Measurements from ENCODE around the gene SBDS. TPM values are rescaled to one million over a fixed set of nuclear protein-coding genes. Genes with fewer than 3 reads are reported as not detected.

SBDS gene
- total RNA-seq, 4 donors from 2014 or later, result 138 to 199 (median 179) TPM

DNA sequence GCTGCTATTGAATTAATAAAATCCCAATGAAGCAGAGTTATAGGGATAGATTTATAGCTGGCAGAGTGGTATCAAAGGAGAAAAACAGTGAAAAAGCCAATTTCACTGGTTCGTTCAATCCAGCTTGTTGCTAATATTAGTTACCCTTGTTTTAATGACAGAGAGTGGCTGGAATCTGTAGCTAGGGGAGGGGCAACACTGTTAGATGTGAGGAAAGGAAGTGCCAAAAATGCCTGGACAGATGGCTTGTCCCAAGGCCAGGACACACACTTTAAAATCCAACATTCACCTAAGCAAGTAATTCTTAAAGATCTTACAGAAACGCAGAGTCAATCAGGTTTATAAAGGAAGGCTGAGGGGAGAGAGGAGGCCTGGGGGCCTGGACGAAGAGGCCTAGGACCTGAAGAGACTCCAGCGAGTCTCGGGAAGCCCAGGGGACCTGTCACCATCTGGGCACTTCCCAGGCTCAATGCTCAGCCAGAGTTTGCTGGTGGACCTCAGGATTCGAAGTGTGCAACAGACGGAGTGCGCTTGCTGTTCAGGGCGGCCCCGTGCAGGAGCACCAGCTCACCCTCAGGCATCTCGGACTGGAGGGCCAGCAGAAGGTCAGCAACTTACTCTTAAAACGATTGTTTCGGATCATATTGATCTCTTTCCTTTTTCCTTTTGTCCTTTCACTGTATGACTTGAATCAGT lies 37.6 kb downstream of the SBDS start:
- DNase-seq (ENCODE audit: low spot score in 2 of 2), result no peak
- TF ChIP-seq POLR2A (IDR thresholded peaks at IDR 0.05) (no peak), EP300 (IDR thresholded peaks at IDR 0.05) (no peak)
- TF ChIP-seq, protein P1, sequence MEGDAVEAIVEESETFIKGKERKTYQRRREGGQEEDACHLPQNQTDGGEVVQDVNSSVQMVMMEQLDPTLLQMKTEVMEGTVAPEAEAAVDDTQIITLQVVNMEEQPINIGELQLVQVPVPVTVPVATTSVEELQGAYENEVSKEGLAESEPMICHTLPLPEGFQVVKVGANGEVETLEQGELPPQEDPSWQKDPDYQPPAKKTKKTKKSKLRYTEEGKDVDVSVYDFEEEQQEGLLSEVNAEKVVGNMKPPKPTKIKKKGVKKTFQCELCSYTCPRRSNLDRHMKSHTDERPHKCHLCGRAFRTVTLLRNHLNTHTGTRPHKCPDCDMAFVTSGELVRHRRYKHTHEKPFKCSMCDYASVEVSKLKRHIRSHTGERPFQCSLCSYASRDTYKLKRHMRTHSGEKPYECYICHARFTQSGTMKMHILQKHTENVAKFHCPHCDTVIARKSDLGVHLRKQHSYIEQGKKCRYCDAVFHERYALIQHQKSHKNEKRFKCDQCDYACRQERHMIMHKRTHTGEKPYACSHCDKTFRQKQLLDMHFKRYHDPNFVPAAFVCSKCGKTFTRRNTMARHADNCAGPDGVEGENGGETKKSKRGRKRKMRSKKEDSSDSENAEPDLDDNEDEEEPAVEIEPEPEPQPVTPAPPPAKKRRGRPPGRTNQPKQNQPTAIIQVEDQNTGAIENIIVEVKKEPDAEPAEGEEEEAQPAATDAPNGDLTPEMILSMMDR (IDR thresholded peaks at IDR 0.05), result no peak
- H3K4me3 ChIP-seq, result no peak overlapping the region
- H3K27me3 ChIP-seq, result no peaks in the 10 kb centered on the region
- WGBS, 2 donors, result 77 to 86% methylated on average over 13 of the region's 13 CpGs
- H3K36me3 ChIP-seq, result peaks cover 0 to 88% (median 6%) of the 10 kb centered on the region in 3 donors
- H3K9me3 ChIP-seq, result no peaks in the 10 kb centered on the region
- no peak overlapping the region for H3K27ac ChIP-seq
- no peaks in the 10 kb centered on the region for H3K4me1 ChIP-seq

DNA sequence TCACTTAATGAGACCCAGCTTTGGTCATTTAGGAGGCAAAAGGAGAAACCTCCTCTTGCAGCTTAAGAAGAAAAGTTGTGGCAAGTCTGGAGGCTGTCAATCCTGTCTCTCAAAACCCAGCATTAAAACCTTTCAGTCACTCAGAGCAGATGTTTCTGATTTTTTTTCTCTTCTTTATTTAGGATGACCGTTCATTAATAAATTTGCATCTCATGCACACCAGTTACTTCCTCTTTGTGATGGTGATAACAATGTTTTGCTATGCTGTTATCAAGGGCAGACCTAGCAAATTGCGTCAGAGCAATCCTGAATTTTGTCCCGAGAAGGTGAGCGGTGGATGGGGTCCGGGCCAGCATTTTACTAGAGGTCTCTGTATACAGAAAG lies 42.4 kb downstream of the SBDS start:
- Histone ChIP-seq H3K27ac (no peak overlapping the region), H3K36me3 (peaks cover 0 to 98% (median 6%) of the 10 kb centered on the region in 3 donors)
- 89 to 93% methylated on average over 5 of the region's 5 CpGs for WGBS, 2 donors

DNA sequence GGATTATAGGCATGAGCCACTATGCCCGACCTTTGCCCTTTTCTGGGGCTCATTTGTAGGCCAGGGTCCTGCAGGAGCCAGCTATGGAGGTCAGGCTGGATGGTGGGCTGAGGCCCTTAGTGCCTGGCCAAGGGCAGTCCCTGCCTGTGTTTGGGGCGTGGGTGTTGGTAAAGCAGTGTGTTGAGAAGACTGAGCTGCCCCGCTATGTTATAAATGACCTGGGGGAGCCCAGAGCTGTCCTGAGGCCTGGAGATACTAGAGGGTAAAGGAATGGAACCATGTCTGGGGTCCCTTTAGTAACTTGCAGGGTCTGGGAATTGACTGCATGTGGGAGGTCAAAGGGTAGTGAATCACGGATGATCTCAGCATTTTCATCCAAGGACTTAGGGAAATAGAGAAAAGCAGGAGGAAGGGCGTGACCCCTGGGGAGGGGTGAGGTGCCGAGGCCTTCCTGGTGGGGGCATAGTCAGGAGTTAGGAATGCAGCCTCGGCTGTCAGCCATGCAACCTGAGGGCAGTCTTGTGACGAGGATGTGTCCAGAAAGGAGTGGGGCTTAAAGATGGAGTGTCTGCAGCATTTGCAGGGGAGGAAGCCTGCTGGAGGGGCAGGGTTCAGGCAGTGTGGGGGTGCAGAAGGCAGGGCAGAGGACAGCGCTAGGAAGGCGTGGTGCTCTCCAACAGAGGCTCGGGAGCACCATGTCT lies 42.9 kb downstream of the SBDS start:
- 69 to 71% methylated on average over 11 of the region's 11 CpGs for WGBS, 2 donors
- Histone ChIP-seq H3K36me3 (peaks cover 0 to 98% (median 6%) of the 10 kb centered on the region in 3 donors), H3K4me1 (no peaks in the 10 kb centered on the region), H3K4me3 (no peak overlapping the region), H3K27ac (no peak overlapping the region), H3K9me3 (no peaks in the 10 kb centered on the region), H3K27me3 (no peaks in the 10 kb centered on the region)
- no peak for DNase-seq (ENCODE audit: low spot score in 2 of 2)
- TF ChIP-seq, protein P1 (IDR thresholded peaks at IDR 0.05), result no peak
- TF ChIP-seq POLR2A (IDR thresholded peaks at IDR 0.05) (no peak), EP300 (IDR thresholded peaks at IDR 0.05) (no peak)

More for the DNA sequence above, 42.4 kb downstream of the SBDS start:
- TF ChIP-seq EP300 (IDR thresholded peaks at IDR 0.05) (no peak), POLR2A (IDR thresholded peaks at IDR 0.05) (no peak)
- TF ChIP-seq, protein P1 (IDR thresholded peaks at IDR 0.05), result no peak
- no peaks in the 10 kb centered on the region for H3K4me1 ChIP-seq
- H3K9me3 ChIP-seq, result no peaks in the 10 kb centered on the region
- no peak for DNase-seq (ENCODE audit: low spot score in 2 of 2)
- no peaks in the 10 kb centered on the region for H3K27me3 ChIP-seq
- no peak overlapping the region for H3K4me3 ChIP-seq

DNA sequence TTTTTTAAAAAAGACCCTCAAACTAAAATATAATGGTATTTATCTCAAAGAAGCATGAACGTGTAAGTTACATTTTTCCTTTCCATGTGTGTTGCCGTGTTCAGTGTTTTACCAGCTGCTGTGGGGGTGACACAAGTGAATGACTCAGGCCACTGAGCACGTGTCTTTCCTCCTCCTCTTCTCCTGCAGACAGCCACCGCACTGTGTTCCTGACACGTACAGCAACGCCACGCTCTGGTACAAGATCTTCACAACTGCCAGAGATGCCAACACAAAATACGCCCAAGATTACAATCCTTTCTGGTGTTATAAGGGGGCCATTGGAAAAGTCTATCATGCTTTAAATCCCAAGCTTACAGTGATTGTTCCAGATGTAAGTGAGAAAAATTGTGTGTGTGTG lies 44.6 kb downstream of the SBDS start:
- no peaks in the 10 kb centered on the region for H3K4me1 ChIP-seq
- H3K9me3 ChIP-seq, result no peaks in the 10 kb centered on the region
- no peak for DNase-seq (ENCODE audit: low spot score in 2 of 2)
- 86 to 87% methylated on average over 8 of the region's 8 CpGs for WGBS, 2 donors
- TF ChIP-seq, protein P1 (IDR thresholded peaks at IDR 0.05), result no peak
- TF ChIP-seq EP300 (IDR thresholded peaks at IDR 0.05) (no peak), POLR2A (IDR thresholded peaks at IDR 0.05) (no peak)
- H3K27me3 ChIP-seq, result no peaks in the 10 kb centered on the region
- no peak overlapping the region for H3K4me3 ChIP-seq
- no peak overlapping the region for H3K27ac ChIP-seq
- peaks cover under 1 to 98% (median 6%) of the 10 kb centered on the region in 3 donors for H3K36me3 ChIP-seq

DNA sequence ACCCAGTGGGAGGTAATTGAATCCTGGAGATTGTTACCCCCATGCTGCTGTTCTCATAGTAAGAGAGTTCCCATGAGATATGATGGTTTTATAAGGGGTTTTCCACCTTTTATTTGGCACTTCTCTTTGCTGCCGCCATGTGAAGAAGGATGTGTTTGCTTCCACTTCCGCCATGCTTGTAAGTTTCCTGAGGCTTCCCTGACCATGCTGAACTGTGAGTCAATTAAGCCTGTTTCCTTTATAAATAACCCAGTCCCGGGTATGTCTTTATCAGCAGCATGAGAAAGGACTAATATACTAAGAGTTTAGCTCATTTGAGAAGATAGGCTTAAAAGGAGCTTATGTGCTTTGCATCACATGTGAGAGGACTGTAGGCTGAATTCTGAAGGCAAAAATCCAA lies 45.1 kb downstream of the SBDS start:
- TF ChIP-seq POLR2A (IDR thresholded peaks at IDR 0.05) (no peak), EP300 (IDR thresholded peaks at IDR 0.05) (no peak)
- TF ChIP-seq, protein P1 (IDR thresholded peaks at IDR 0.05), result no peak
- WGBS, 2 donors, result 80 to 83% methylated on average over 3 of the region's 3 CpGs

More for the DNA sequence above, 45.1 kb downstream of the SBDS start:
- DNase-seq (ENCODE audit: low spot score in 2 of 2), result no peak
- Histone ChIP-seq H3K4me1 (no peaks in the 10 kb centered on the region), H3K27me3 (no peaks in the 10 kb centered on the region), H3K9me3 (no peaks in the 10 kb centered on the region), H3K27ac (no peak overlapping the region), H3K4me3 (no peak overlapping the region), H3K36me3 (peaks cover 4 to 98% (median 6%) of the 10 kb centered on the region in 3 donors)
